ENCODE results near the gene RCCD1. TPM values are rescaled to one million over a fixed set of nuclear protein-coding genes. Genes with fewer than 3 reads are reported as not detected.

The RCCD1 gene, protein sequence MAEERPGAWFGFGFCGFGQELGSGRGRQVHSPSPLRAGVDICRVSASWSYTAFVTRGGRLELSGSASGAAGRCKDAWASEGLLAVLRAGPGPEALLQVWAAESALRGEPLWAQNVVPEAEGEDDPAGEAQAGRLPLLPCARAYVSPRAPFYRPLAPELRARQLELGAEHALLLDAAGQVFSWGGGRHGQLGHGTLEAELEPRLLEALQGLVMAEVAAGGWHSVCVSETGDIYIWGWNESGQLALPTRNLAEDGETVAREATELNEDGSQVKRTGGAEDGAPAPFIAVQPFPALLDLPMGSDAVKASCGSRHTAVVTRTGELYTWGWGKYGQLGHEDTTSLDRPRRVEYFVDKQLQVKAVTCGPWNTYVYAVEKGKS
- total RNA-seq (2021; ENCODE audit: unreplicated experiment) = 38.5 TPM
- polyA plus RNA-seq (2012) = 28.8 and 34.7 TPM in 2 replicates
- Bru-seq, nascent RNA = percentile 79 among the genes with signal in this experiment
- percentile 80 among the genes with signal in this experiment for BruChase-seq, experiment 1, labeled RNA remaining after a 6-hour chase
- percentile 80 among the genes with signal in this experiment for BruChase-seq, experiment 2, labeled RNA remaining after a 2-hour chase
- long read RNA-seq, transcript RCCD1-201 (8 exons, 2,689 nt) = major isoform, 13 of 99 reads
- long read RNA-seq, partial matches to known transcripts = 41 of 99 reads
- long read RNA-seq, other reads (novel, unspliced or antisense) = 43 of 99 reads

DNA sequence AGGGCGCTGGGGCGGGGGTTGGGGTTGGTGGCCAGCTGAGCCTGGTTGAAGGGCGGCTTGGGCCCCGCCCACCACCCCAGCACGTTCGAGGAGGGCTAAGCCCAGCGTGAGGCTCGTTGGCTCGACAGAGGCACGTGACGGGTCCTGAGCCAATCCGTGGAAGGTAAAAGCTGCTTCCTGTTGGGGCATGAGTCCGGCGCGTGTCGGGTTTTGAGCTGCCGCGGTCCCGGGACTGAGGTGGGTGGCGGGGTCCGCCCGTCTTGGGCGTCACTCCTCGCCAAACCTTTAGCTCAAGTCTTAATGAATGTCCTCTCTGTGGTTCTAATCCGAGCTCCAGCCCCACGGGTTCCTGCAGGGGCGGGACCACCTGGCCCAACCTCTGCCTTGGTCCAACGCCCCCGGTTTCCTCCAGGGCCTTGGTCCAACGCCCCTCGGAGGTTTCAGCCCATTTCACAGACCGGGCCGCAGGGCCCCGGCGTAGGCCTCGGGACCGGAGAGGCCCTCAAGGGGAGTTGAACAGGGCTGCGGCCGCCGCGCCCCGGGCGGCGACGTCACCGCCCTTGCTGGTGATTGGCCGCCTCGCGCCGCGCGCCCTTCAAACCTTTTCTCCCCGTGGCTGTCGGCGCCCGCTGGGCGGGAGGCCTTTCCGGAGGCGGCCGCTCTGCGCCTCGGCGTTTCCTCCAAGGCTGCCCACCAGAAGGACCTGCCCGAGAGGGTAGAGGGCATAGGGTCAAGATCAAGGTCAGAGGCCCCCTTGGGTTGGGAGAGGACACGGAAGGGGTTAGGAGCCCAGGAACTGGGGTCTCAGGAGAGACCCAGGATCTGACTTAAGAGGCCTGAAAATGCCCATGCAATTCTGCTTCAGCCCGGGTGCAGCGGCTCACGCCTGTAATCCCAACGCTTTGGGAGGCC lies at the start of gene RCCD1:
RCCD1 (plus strand) TSS at position 173 of the 912 bp plus-strand sequence. CDS start 1,851 bp downstream, outside the sequence.
- CTCF ChIA-PET = interaction anchor here (0.8 to 4.0 kb wide), 5 partner anchors 22 to 314 kb away, joined by 3 to 35 read pairs (median 4); partner anchors contain the start of genes HDDC3 and UNC45A
- no peak within 1 kb of the TSS for H2AFZ ChIP-seq (ENCODE audit: low read depth, low read length, poor library complexity, severe bottlenecking)
- TF ChIP-seq, protein P1, sequence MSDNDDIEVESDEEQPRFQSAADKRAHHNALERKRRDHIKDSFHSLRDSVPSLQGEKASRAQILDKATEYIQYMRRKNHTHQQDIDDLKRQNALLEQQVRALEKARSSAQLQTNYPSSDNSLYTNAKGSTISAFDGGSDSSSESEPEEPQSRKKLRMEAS (IDR thresholded peaks at IDR 0.05) = peak; percentile 93
- peak; percentile 88 for TF ChIP-seq SIN3A (IDR thresholded peaks at IDR 0.05; ENCODE audit: low read depth)
- no peak for TF ChIP-seq EZH2phosphoT487 (IDR thresholded peaks at IDR 0.05; ENCODE audit: borderline replicate concordance)
- TF ChIP-seq ZNF274 (IDR thresholded peaks at IDR 0.05; ENCODE audit: low read depth, low read length) = no peak
- peak; percentile 58 for TF ChIP-seq TCF7L2 (IDR thresholded peaks at IDR 0.05; ENCODE audit: borderline replicate concordance, extremely low read depth, insufficient read depth, insufficient read length)
- peak; percentile 84 for TF ChIP-seq POLR2A (IDR thresholded peaks at IDR 0.05; ENCODE audit: borderline replicate concordance, extremely low read depth, insufficient read depth, insufficient read length)
- TF ChIP-seq, protein P2, sequence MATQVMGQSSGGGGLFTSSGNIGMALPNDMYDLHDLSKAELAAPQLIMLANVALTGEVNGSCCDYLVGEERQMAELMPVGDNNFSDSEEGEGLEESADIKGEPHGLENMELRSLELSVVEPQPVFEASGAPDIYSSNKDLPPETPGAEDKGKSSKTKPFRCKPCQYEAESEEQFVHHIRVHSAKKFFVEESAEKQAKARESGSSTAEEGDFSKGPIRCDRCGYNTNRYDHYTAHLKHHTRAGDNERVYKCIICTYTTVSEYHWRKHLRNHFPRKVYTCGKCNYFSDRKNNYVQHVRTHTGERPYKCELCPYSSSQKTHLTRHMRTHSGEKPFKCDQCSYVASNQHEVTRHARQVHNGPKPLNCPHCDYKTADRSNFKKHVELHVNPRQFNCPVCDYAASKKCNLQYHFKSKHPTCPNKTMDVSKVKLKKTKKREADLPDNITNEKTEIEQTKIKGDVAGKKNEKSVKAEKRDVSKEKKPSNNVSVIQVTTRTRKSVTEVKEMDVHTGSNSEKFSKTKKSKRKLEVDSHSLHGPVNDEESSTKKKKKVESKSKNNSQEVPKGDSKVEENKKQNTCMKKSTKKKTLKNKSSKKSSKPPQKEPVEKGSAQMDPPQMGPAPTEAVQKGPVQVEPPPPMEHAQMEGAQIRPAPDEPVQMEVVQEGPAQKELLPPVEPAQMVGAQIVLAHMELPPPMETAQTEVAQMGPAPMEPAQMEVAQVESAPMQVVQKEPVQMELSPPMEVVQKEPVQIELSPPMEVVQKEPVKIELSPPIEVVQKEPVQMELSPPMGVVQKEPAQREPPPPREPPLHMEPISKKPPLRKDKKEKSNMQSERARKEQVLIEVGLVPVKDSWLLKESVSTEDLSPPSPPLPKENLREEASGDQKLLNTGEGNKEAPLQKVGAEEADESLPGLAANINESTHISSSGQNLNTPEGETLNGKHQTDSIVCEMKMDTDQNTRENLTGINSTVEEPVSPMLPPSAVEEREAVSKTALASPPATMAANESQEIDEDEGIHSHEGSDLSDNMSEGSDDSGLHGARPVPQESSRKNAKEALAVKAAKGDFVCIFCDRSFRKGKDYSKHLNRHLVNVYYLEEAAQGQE (IDR thresholded peaks at IDR 0.05; ENCODE audit: low read depth) = no peak
- no peak for TF ChIP-seq FOSL1 (IDR thresholded peaks at IDR 0.05; ENCODE audit: low read depth)
- peak; percentile 73 for TF ChIP-seq SP1 (IDR thresholded peaks at IDR 0.05; ENCODE audit: low read depth)
- TF ChIP-seq, protein P3, sequence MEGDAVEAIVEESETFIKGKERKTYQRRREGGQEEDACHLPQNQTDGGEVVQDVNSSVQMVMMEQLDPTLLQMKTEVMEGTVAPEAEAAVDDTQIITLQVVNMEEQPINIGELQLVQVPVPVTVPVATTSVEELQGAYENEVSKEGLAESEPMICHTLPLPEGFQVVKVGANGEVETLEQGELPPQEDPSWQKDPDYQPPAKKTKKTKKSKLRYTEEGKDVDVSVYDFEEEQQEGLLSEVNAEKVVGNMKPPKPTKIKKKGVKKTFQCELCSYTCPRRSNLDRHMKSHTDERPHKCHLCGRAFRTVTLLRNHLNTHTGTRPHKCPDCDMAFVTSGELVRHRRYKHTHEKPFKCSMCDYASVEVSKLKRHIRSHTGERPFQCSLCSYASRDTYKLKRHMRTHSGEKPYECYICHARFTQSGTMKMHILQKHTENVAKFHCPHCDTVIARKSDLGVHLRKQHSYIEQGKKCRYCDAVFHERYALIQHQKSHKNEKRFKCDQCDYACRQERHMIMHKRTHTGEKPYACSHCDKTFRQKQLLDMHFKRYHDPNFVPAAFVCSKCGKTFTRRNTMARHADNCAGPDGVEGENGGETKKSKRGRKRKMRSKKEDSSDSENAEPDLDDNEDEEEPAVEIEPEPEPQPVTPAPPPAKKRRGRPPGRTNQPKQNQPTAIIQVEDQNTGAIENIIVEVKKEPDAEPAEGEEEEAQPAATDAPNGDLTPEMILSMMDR (IDR thresholded peaks at IDR 0.05 in 2 of 3, conservative IDR thresholded peaks at IDR 0.05 in 1 of 3; ENCODE audit: borderline replicate concordance in 1 of 3, insufficient read depth in 1 of 3, low read depth in 2 of 3, low read length in 2 of 3) = no peak
- TF ChIP-seq CBX3 (IDR thresholded peaks at IDR 0.05; ENCODE audit: low read depth) = no peak
- peak; percentile 92 for TF ChIP-seq ZFX (IDR thresholded peaks at IDR 0.05)
- no peak; the same call in 1 of the 2 replicates for TF ChIP-seq ELF1 (IDR thresholded peaks at IDR 0.05; ENCODE audit: borderline replicate concordance, low read depth)
- no peak for TF ChIP-seq RAD21 (IDR thresholded peaks at IDR 0.05; ENCODE audit: low read depth)
- TF ChIP-seq EGR1 (IDR thresholded peaks at IDR 0.05; ENCODE audit: low read depth) = peak; percentile 80
- TF ChIP-seq SRF (IDR thresholded peaks at IDR 0.05; ENCODE audit: low read depth) = no peak
- TF ChIP-seq POLR2AphosphoS5 (IDR thresholded peaks at IDR 0.05; ENCODE audit: low read depth, low read length) = peak; percentile 87

More for the DNA sequence above, at the start of gene RCCD1:
- ATAC-seq (peak; percentile 93), DNase-seq (ENCODE audit: low read depth, low spot score) (peak; percentile 92)
- Histone ChIP-seq H3K4me3 (replicated peaks in 1 of 2; ENCODE audit: low read depth in 1 of 2, low read length in 2 of 2) (peak within 1 kb of the TSS; percentile 71 to 75), H3K4me2 (ENCODE audit: low read length) (peak within 1 kb of the TSS; percentile 93), H3K9me2 (ENCODE audit: insufficient read depth) (no peaks in the 10 kb centered on the region), H3K9ac (ENCODE audit: low read length) (peak within 1 kb of the TSS; percentile 97), H3K27me3 (ENCODE audit: insufficient read depth, low read length) (no peaks in the 10 kb centered on the region), H3K4me1 (ENCODE audit: control insufficient read depth in 1 of 2, insufficient read depth in 2 of 2, low read length in 2 of 2) (peaks cover 11 to 23% of the 10 kb centered on the region in 2 experiments), H4K20me1 (ENCODE audit: insufficient read depth) (no peaks in the 10 kb centered on the region), H3K27ac (ENCODE audit: low read depth, low read length) (peak within 1 kb of the TSS; percentile 97), H3K79me2 (ENCODE audit: insufficient read depth, low read length) (peaks cover 24% of the 10 kb centered on the region), H3K9me3 (ENCODE audit: control insufficient read depth in 1 of 2, insufficient read depth in 1 of 2, low read depth in 1 of 2, low read length in 2 of 2) (no peaks in the 10 kb centered on the region), H3K36me3 (ENCODE audit: control insufficient read depth in 1 of 2, insufficient read depth in 2 of 2, low read length in 2 of 2) (peaks cover 10 to 13% of the 10 kb centered on the region in 2 experiments; a peak in 3 of 4 replicates)
- intact Hi-C loops (cut with micrococcal nuclease) = loop anchor here (1.0 to 2.0 kb wide), 3 partner anchors 20 to 78 kb away; partner anchors contain the start of genes PRC1 and UNC45A
- RAD21 ChIA-PET (ENCODE audit: low non-redundant PET in 1 of 2, low total read pairs in 2 of 2, uncharacterized antibody in 2 of 2, unreplicated experiment in 2 of 2) = interaction anchor here (1.0 to 1.6 kb wide), 5 partner anchors 20 to 95 kb away, joined by 3 to 10 read pairs (median 4); partner anchors contain the start of genes UNC45A (in 2 of the 2) and HDDC3 (in 1 of the 2)
- TSS peak; percentile 70 for BruUV-seq (replicated peaks)
- POLR2A ChIA-PET = interaction anchor here (0.8 to 2.3 kb wide), 6 partner anchors 9 to 78 kb away, joined by 3 to 21 read pairs (median 4); partner anchors contain the start of genes HDDC3 and UNC45A
